Stomach (tissue), 9 donors: ENCODE results near the gene RPTOR. TPM values are rescaled to one million over a fixed set of nuclear protein-coding genes. Genes with fewer than 3 reads are reported as not detected.

ENCODE experiments used
- DNase-seq, 2 donors: peaks; one replicate each; pipeline versions ENCODE4 v3.0.0 to v3.0.0-alpha.2; 2013 to 2019
- H3K27ac ChIP-seq, 5 donors: fragments of 200-600 bp in 4 of 5; sonication (generic) in 4 of 5; one replicate each; pipeline ENCODE4 v1.5.1; 2013 to 2019; ENCODE audit warnings: mild to moderate bottlenecking in 1 of 5, moderate library complexity in 1 of 5
- H3K27me3 ChIP-seq, 3 donors: fragments of 200-600 bp; sonication (generic); one replicate each; pipeline ENCODE4 v1.5.1; 2017 to 2019; ENCODE audit warnings: mixed run types in 1 of 3
- H3K36me3 ChIP-seq, 4 donors: fragments of 200-600 bp; sonication (generic); 1 replicate in 3 of 4; 2 replicates in 1 of 4; pipeline ENCODE4 v1.5.1; 2016 to 2019
- H3K4me1 ChIP-seq, 4 donors: fragments of 200-600 bp; sonication (generic); one replicate each; pipeline ENCODE4 v1.5.1; 2016 to 2019
- H3K4me3 ChIP-seq, 4 donors: fragments of 200-600 bp; sonication (generic) in 3 of 4; one replicate each; pipeline ENCODE4 v1.5.1; 2016 to 2019; ENCODE audit warnings: mild to moderate bottlenecking in 1 of 4
- H3K9me3 ChIP-seq, 4 donors: fragments of 200-600 bp; sonication (generic); one replicate each; pipeline ENCODE4 v1.5.1; 2016 to 2019
- CTCF ChIP-seq, 7 experiments: fragments of 450-650 bp in 4 of 7; fragments of 200-600 bp in 3 of 7; sonication (generic) in 3 of 7; IDR thresholded peaks; one replicate each; pipeline ENCODE4 v1.5.1; 2016 to 2019; ENCODE audit warnings: antibody characterized with exemption in 7 of 7, control low read depth in 2 of 7, mild to moderate bottlenecking in 1 of 7
- EP300 ChIP-seq: sonication (generic); formaldehyde crosslinking; IDR thresholded peaks from one replicate; pipeline ENCODE4 v1.6.1; 2017; ENCODE audit warnings: antibody characterized with exemption
- POLR2A ChIP-seq, 4 donors: fragments of 450-650 bp; IDR thresholded peaks; one replicate each; pipeline ENCODE4 v1.6.1; 2016; ENCODE audit warnings: antibody characterized with exemption in 4 of 4, control low read depth in 2 of 4, mild to moderate bottlenecking in 1 of 4, moderate library complexity in 1 of 4
- POLR2AphosphoS5 ChIP-seq, 3 donors: sonication (generic); formaldehyde crosslinking; IDR thresholded peaks; one replicate each; pipeline ENCODE4 v1.6.1; 2016; ENCODE audit warnings: antibody characterized with exemption in 3 of 3
- WGBS, 5 donors: extraction: QIAGEN DNeasy Blood & Tissue Kit in 3 of 5; methylation state at CpG; one replicate each; pipeline versions ENCODE4 v1.1.5 to v1.1.7; 2013 to 2018; 5-methylcytosine and 5-hydroxymethylcytosine counted together
- intact Hi-C: fragments of 100-400 bp; cut with DNase I; formaldehyde crosslinking; loops from one replicate; pipeline ENCODE4 v1.15.1; 2023; ENCODE audit warnings: low total_unique reads
- polyA plus RNA-seq, 3 donors: library from polyadenylated mRNA; stranded (reverse); fragments of 200-250 nt; gene quantifications; one replicate each; pipeline ENCODE4 v1.2.3, GENCODE V29; 2013
- total RNA-seq, 5 donors: library from RNA; depleted of rRNA; stranded (reverse); fragments of >200 nt; gene quantifications; one replicate each; pipeline versions ENCODE4 v1.1.0 to v1.2.3, GENCODE V29; 2014 to 2016
- donor health status: healthy with polysubstance abuse.
- donor health status: Bipolar disorder and iron deficiency.
- donor health status: healthy.

Gene RPTOR
- total and polyA plus RNA-seq, 8 donors: 3.8 to 103 (median 19.3) TPM

GRCh38 chr17:80499560-80499959, 45.1 kb upstream of the RPTOR start:
- H3K36me3 ChIP-seq: no peaks in the 10 kb centered on the region
- H3K9me3 ChIP-seq: no peaks in the 10 kb centered on the region
- DNase-seq: no peak
- no peak for TF ChIP-seq EP300
- peaks cover 0 to 69% (median 6%) of the 10 kb centered on the region in 3 donors for H3K27me3 ChIP-seq
- H3K4me1 ChIP-seq: peaks cover 0 to 5% (median 0%) of the 10 kb centered on the region in 4 donors
- WGBS, 5 donors: 43 to 67% (median 53%) methylated on average over 9 of the region's 9 CpGs
- H3K27ac ChIP-seq: no peak overlapping the region
- no peak overlapping the region for H3K4me3 ChIP-seq
- intact Hi-C loops: no loop called here

- H3K9me3 ChIP-seq: no peaks in the 10 kb centered on the region
- peak in 1 of 2 donors; percentile 31 for DNase-seq
- H3K4me1 ChIP-seq: peaks cover 0 to 5% (median 0%) of the 10 kb centered on the region in 4 donors
- TF ChIP-seq EP300 (no peak), POLR2AphosphoS5 (IDR thresholded peaks at IDR 0.05) (no peak), POLR2A (IDR thresholded peaks at IDR 0.05) (no peak), CTCF (IDR thresholded peaks at IDR 0.05) (no peak)
- H3K36me3 ChIP-seq: no peaks in the 10 kb centered on the region
- WGBS, 5 donors: 72 to 77% (median 74%) methylated on average over 11 to 22 of the region's 22 CpGs
- H3K27ac ChIP-seq: peak overlapping the region in 1 of 5 donors; percentile 79
- intact Hi-C loops: no loop called here
- H3K27me3 ChIP-seq: peaks cover 0 to 65% (median 4%) of the 10 kb centered on the region in 3 donors
- no peak overlapping the region for H3K4me3 ChIP-seq
Observed at GRCh38 chr17:80499961-80500665, 44.5 kb upstream of the RPTOR start.

DNA sequence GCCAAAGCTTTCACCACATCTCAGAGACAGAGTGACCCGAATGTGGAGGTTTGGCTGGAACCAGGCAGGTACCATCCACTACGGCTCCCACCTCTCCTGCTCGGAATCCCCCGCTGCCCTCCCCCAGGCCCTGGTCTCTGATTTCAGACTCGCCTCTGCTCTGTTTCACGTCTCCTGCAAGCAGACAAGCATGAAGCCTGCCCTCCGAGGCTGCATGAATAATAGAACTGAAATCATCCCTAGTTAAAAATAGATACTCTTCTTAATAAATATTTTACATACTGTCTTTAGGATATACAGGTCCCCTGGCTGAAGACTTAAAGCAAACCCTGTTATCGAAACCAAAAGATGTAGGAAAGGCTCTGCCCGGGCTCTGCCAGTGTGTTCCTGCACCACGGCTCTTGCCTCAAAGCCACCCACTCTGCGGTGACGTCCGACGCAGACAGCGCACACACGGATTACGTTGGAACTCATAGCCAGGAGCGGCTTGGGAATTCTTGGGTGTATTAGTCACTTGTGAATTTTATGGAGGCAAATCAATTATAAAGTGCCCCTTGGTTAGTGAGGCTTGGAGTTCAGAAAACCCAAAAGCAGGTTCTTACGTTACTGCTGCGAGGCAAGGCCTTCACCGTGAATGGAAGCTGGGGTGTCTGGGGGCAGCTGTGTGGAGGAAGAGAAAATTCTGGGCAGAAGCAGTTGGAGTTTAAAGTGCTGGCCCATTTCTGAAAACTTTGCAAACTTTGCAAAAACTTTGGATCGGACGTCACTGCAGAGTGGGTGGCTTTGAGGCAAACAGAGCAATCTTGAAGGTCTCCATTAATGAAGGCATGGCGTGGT, 42.7 kb upstream of the RPTOR start:
- WGBS, 5 donors: 69 to 78% (median 75%) methylated on average over 24 of the region's 24 CpGs
- intact Hi-C loops: no loop called here
- Histone ChIP-seq H3K36me3 (no peaks in the 10 kb centered on the region), H3K27me3 (peaks cover 0 to 80% (median 8%) of the 10 kb centered on the region in 3 donors), H3K4me3 (no peak overlapping the region), H3K4me1 (peaks cover 0 to 5% (median 0%) of the 10 kb centered on the region in 4 donors), H3K27ac (peak overlapping the region in 2 of 5 donors; percentile 10 to 79), H3K9me3 (no peaks in the 10 kb centered on the region)
- peak in 1 of 2 donors; percentile 50 for DNase-seq
- TF ChIP-seq EP300: no peak
- no peak for TF ChIP-seq POLR2A (IDR thresholded peaks at IDR 0.05)
- TF ChIP-seq CTCF (IDR thresholded peaks at IDR 0.05): no peak
- no peak for TF ChIP-seq POLR2AphosphoS5 (IDR thresholded peaks at IDR 0.05)

GRCh38 chr17:80502578-80502877, 42.1 kb upstream of the RPTOR start:
- no peaks in the 10 kb centered on the region for H3K36me3 ChIP-seq
- H3K27me3 ChIP-seq: peaks cover 0 to 85% (median 8%) of the 10 kb centered on the region in 3 donors
- peak overlapping the region in 2 of 5 donors; percentile 10 to 79 for H3K27ac ChIP-seq
- DNase-seq: no peak
- no peaks in the 10 kb centered on the region for H3K9me3 ChIP-seq
- 69 to 82% (median 74%) methylated on average over 4 to 5 of the region's 5 CpGs for WGBS, 5 donors
- TF ChIP-seq EP300 (no peak), POLR2AphosphoS5 (IDR thresholded peaks at IDR 0.05) (no peak), POLR2A (IDR thresholded peaks at IDR 0.05) (no peak)
- peaks cover 0 to 5% (median 0%) of the 10 kb centered on the region in 4 donors for H3K4me1 ChIP-seq
- intact Hi-C loops: no loop called here
- H3K4me3 ChIP-seq: no peak overlapping the region

DNA sequence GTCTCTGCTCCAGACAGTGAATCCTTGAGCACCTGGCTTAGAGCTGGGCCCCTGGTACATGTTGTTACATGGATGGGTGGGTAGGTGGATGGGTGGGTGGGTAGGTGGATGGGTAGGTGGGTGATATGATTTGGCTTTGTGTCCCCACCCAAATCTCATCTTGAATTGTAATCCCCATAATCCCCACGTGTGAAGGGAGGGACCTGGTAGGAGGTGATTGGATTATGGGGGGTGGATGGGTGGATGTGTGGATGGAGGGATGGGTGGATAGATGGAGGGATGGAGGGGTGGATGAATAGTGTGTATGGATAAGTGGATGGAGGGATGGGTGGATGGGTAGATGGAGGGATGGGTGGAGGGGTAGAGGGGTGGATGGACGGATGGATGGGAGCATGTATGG, 41.6 kb upstream of the RPTOR start:
- Histone ChIP-seq H3K36me3 (no peaks in the 10 kb centered on the region), H3K27ac (peak overlapping the region in 1 of 5 donors; percentile 79), H3K4me3 (no peak overlapping the region), H3K4me1 (peaks cover 0 to 4% (median 0%) of the 10 kb centered on the region in 4 donors), H3K27me3 (peaks cover 0 to 90% (median 8%) of the 10 kb centered on the region in 3 donors), H3K9me3 (no peaks in the 10 kb centered on the region)
- 71 to 84% (median 75%) methylated on average over 2 of the region's 2 CpGs for WGBS, 5 donors
- intact Hi-C loops: no loop called here
- DNase-seq: no peak
- TF ChIP-seq POLR2A (IDR thresholded peaks at IDR 0.05): no peak
- no peak for TF ChIP-seq EP300
- no peak for TF ChIP-seq CTCF (IDR thresholded peaks at IDR 0.05)
- TF ChIP-seq POLR2AphosphoS5 (IDR thresholded peaks at IDR 0.05): no peak
